Measurements from ENCODE around the gene KCNA3. TPM values are rescaled to one million over a fixed set of nuclear protein-coding genes. Genes with fewer than 3 reads are reported as not detected.
A peak's percentile ranks its signal among the peaks of the same experiment; 100 is the strongest.

The KCNA3 gene
- polyA plus RNA-seq, 3 donors, result 4.8 to 7.7 (median 5.6) TPM

DNA sequence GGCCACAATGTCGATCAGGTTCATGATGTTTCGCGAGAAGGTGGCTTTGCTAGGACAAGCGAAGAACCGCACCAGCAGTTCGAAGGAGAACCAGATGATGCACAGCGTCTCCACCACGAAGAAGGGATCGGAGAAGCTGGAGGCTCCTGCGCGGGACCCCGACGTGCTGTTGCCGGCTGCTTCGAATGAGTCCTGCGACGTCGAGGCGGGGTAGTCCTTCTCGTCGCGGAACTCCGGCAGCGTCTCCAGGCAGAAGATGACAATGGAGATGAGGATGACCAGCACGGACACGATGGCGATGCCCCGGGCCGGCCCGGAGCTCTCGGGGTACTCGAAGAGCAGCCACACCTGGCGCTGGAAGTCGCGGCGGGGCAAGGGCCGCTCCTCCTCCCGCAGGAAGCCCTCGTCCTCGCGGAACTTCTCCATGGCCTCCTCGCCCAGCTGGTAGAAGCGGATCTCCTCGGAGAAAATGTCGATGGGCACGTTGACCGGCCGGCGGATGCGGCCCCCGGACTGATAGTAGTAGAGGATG lies 869 bp downstream of the KCNA3 start:
- Mint-ChIP-seq H3K4me3 (peak overlapping the region; percentile 95 to 99), H3K36me3 (no peaks in the 10 kb centered on the region), H3K27ac (peak overlapping the region in 6 of 7 donors; percentile 84 to 93 (median 90)), H3K4me1 (peaks cover 62% of the 10 kb centered on the region), H3K27me3 (ENCODE audit: low read depth in 3 of 3) (peaks cover 2 to 16% (median 10%) of the 10 kb centered on the region in 3 donors), H3K9me3 (peaks cover 0 to 3% (median 0%) of the 10 kb centered on the region in 7 donors)
- Histone ChIP-seq H3K79me2 (ENCODE audit: insufficient read depth, low read length) (peaks cover 53% of the 10 kb centered on the region), H3K36me3 (replicated peaks in 1 of 2; ENCODE audit: control insufficient read depth in 1 of 2, insufficient read depth in 2 of 2, low read length in 2 of 2) (no peaks in the 10 kb centered on the region), H3K4me3 (replicated peaks in 1 of 3; ENCODE audit: low read depth in 2 of 3, low read length in 3 of 3) (peak overlapping the region; percentile 70 to 89 (median 78)), H3K27ac (ENCODE audit: low read depth in 1 of 2, low read length in 2 of 2) (peak overlapping the region; percentile 10 to 83), H3K9me3 (replicated peaks in 1 of 2; ENCODE audit: control insufficient read depth in 1 of 2, insufficient read depth in 1 of 2, low read length in 2 of 2) (no peaks in the 10 kb centered on the region), H3K27me3 (ENCODE audit: control insufficient read depth in 2 of 2, insufficient read depth in 2 of 2, low read length in 2 of 2) (no peaks in the 10 kb centered on the region), H4K20me1 (ENCODE audit: insufficient read depth, low read length) (no peaks in the 10 kb centered on the region), H3K4me2 (replicated peaks; ENCODE audit: extremely low read depth, low read length, poor library complexity, severe bottlenecking) (peak overlapping the region; percentile 76), H3K4me1 (ENCODE audit: control insufficient read depth in 1 of 2, insufficient read depth in 2 of 2, low read length in 2 of 2) (peaks cover 39 to 78% of the 10 kb centered on the region in 2 donors), H2AFZ (ENCODE audit: insufficient read depth, low read depth, low read length, poor library complexity, severe bottlenecking) (peak overlapping the region; percentile 83), H3K9ac (ENCODE audit: insufficient read depth, low read length, poor library complexity, severe bottlenecking) (peak overlapping the region; percentile 72)
- WGBS (ENCODE audit: insufficient coverage), result 37% methylated on average over 51 of the region's 51 CpGs
- intact Hi-C loops (cut with micrococcal nuclease), result loop anchor here (5.0 to 10.0 kb wide), 2 partner anchors 42 to 91 kb away; no protein-coding TSS in a partner anchor
- TF ChIP-seq, protein P1, sequence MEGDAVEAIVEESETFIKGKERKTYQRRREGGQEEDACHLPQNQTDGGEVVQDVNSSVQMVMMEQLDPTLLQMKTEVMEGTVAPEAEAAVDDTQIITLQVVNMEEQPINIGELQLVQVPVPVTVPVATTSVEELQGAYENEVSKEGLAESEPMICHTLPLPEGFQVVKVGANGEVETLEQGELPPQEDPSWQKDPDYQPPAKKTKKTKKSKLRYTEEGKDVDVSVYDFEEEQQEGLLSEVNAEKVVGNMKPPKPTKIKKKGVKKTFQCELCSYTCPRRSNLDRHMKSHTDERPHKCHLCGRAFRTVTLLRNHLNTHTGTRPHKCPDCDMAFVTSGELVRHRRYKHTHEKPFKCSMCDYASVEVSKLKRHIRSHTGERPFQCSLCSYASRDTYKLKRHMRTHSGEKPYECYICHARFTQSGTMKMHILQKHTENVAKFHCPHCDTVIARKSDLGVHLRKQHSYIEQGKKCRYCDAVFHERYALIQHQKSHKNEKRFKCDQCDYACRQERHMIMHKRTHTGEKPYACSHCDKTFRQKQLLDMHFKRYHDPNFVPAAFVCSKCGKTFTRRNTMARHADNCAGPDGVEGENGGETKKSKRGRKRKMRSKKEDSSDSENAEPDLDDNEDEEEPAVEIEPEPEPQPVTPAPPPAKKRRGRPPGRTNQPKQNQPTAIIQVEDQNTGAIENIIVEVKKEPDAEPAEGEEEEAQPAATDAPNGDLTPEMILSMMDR (IDR thresholded peaks at IDR 0.05), result no peak
- DNase-seq, result no peak

DNA sequence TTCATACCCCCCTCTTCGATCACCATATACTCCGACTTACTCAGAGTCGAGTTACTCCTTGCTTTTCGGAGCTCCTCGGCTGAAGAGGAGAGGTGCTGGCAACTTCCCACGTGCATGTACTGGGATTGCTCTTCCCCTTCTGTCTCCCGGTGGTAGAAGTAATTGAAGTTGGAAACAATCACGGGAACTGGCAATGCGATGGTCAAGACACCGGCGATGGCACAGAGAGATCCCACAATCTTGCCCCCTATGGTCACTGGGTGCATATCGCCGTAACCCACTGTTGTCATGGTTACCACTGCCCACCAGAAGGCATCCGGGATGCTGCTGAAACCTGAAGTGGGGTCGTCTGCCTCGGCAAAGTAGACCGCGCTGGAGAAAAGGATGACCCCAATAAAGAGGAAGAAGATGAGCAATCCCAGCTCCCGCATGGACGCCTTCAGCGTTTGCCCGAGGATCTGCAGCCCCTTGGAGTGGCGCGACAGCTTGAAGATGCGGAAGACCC lies 1.5 kb downstream of the KCNA3 start:
- Histone ChIP-seq H3K27me3 (ENCODE audit: control insufficient read depth in 2 of 2, insufficient read depth in 2 of 2, low read length in 2 of 2) (no peaks in the 10 kb centered on the region), H4K20me1 (ENCODE audit: insufficient read depth, low read length) (no peaks in the 10 kb centered on the region), H3K79me2 (ENCODE audit: insufficient read depth, low read length) (peaks cover 59% of the 10 kb centered on the region), H3K4me2 (replicated peaks; ENCODE audit: extremely low read depth, low read length, poor library complexity, severe bottlenecking) (peak overlapping the region; percentile 76), H3K4me3 (replicated peaks in 1 of 3; ENCODE audit: low read depth in 2 of 3, low read length in 3 of 3) (peak overlapping the region; percentile 70 to 89 (median 78)), H3K36me3 (replicated peaks in 1 of 2; ENCODE audit: control insufficient read depth in 1 of 2, insufficient read depth in 2 of 2, low read length in 2 of 2) (no peaks in the 10 kb centered on the region), H3K9me3 (replicated peaks in 1 of 2; ENCODE audit: control insufficient read depth in 1 of 2, insufficient read depth in 1 of 2, low read length in 2 of 2) (no peaks in the 10 kb centered on the region), H3K27ac (ENCODE audit: low read depth in 1 of 2, low read length in 2 of 2) (peak overlapping the region; percentile 27 to 83), H2AFZ (ENCODE audit: insufficient read depth, low read depth, low read length, poor library complexity, severe bottlenecking) (peak overlapping the region; percentile 83), H3K9ac (ENCODE audit: insufficient read depth, low read length, poor library complexity, severe bottlenecking) (peak overlapping the region; percentile 72), H3K4me1 (ENCODE audit: control insufficient read depth in 1 of 2, insufficient read depth in 2 of 2, low read length in 2 of 2) (peaks cover 43 to 84% of the 10 kb centered on the region in 2 donors)
- 27% methylated on average over 14 of the region's 25 CpGs for WGBS (ENCODE audit: insufficient coverage)
- H3K4me3 Mint-ChIP-seq, result peak overlapping the region; percentile 95 to 99
- peak overlapping the region; percentile 84 to 93 (median 90) for H3K27ac Mint-ChIP-seq
- peaks cover 2 to 16% (median 10%) of the 10 kb centered on the region in 3 donors for H3K27me3 Mint-ChIP-seq (ENCODE audit: low read depth in 3 of 3)
- DNase-seq, result peak; percentile 3 to 37 (median 23)
- intact Hi-C loops (cut with micrococcal nuclease), result loop anchor here (5.0 to 10.0 kb wide), 2 partner anchors 41 to 92 kb away; no protein-coding TSS in a partner anchor
- no peaks in the 10 kb centered on the region for H3K36me3 Mint-ChIP-seq
- peaks cover 0 to 3% (median 0%) of the 10 kb centered on the region in 7 donors for H3K9me3 Mint-ChIP-seq
- TF ChIP-seq, protein P1 (IDR thresholded peaks at IDR 0.05), result no peak
- peaks cover 67% of the 10 kb centered on the region for H3K4me1 Mint-ChIP-seq
